IMR-90 (cell line): ENCODE data around the gene LDAH. TPM values are rescaled to one million over a fixed set of nuclear protein-coding genes. Genes with fewer than 3 reads are reported as not detected.

Experiments
- ATAC-seq: fragments of 200-7000 bp; cut with Tn5 transposase; 2 replicates; pipeline ENCODE4 v1.9.1; 2020; ENCODE audit warnings: low read depth, mild to moderate bottlenecking, moderate library complexity
- BruUV-seq: library from RNA; stranded (reverse); fragments of 400-500 nt; replicated peaks from 2 replicates; lab custom pipeline; 2021; lab: Mats Ljungman, UMichigan
- CTCF ChIA-PET: fragments of 300-600 bp; formaldehyde crosslinking; extraction: SDS; loops from one replicate; lab custom pipeline; 2021; ENCODE audit warnings: antibody characterized with exemption; lab: Yijun Ruan, JAX
- POLR2A ChIA-PET: fragments of 300-600 bp; sonication (Branson Sonifier 250); formaldehyde crosslinking; loops from one replicate; lab custom pipeline; 2022; ENCODE audit warnings: antibody characterized with exemption; ENCODE audit not compliant: unreplicated experiment; lab: Charles Lee
- DNase-seq: peaks from one replicate; pipeline ENCODE4 v3.0.0; 2013
- H2AFZ ChIP-seq: replicated peaks from 2 replicates; pipeline ENCODE3; 2013; ENCODE audit warnings: low read length, mild to moderate bottlenecking; ENCODE audit not compliant: poor library complexity
- H2AK5ac ChIP-seq: 2 replicates; pipeline ENCODE4 v1.6.1; 2013; ENCODE audit warnings: low read depth, low read length, inconsistent platforms
- H2AK9ac ChIP-seq: replicated peaks from 2 replicates; pipeline ENCODE3; 2013; ENCODE audit warnings: mild to moderate bottlenecking, low read depth, low read length, moderate library complexity; ENCODE audit not compliant: poor library complexity
- H2BK120ac ChIP-seq: 2 replicates; pipeline ENCODE4 v1.6.1; 2013; ENCODE audit warnings: low read depth, low read length, inconsistent platforms
- H2BK15ac ChIP-seq: 3 replicates; pipeline ENCODE4 v1.6.1; 2013; ENCODE audit warnings: low read depth, low read length, inconsistent platforms
- H2BK20ac ChIP-seq: 2 replicates; pipeline ENCODE4 v1.6.1; 2013; ENCODE audit warnings: low read depth, mild to moderate bottlenecking, inconsistent platforms, low read length, moderate library complexity
- H2BK5ac ChIP-seq: 2 replicates; pipeline ENCODE4 v1.6.1; 2013; ENCODE audit warnings: mild to moderate bottlenecking, low read depth, low read length, inconsistent platforms; ENCODE audit not compliant: poor library complexity, severe bottlenecking
- H3K14ac ChIP-seq: replicated peaks from 2 replicates; pipeline ENCODE4 v1.6.1; 2013; ENCODE audit warnings: low read depth, low read length, inconsistent platforms
- H3K18ac ChIP-seq: 2 replicates; pipeline ENCODE4 v1.6.1; 2013; ENCODE audit warnings: low read depth, low read length, control low read depth
- H3K23ac ChIP-seq: 2 replicates; pipeline ENCODE4 v1.6.1; 2013; ENCODE audit warnings: low read depth, low read length, inconsistent platforms
- H3K27ac ChIP-seq: 2 replicates; pipeline ENCODE4 v1.5.1; 2013; ENCODE audit warnings: mild to moderate bottlenecking, control low read depth, low read length; ENCODE audit not compliant: insufficient read depth
- H3K27me3 ChIP-seq: 2 replicates; pipeline ENCODE4 v1.6.1; 2013; ENCODE audit warnings: low read length; ENCODE audit not compliant: control insufficient read depth, insufficient read depth
- H3K36me3 ChIP-seq: 2 replicates; pipeline ENCODE4 v1.6.1; 2013; ENCODE audit warnings: low read length, mixed read lengths; ENCODE audit not compliant: control insufficient read depth, insufficient read depth
- H3K4ac ChIP-seq: 2 replicates; pipeline ENCODE4 v1.6.1; 2013; ENCODE audit warnings: low read depth, low read length, inconsistent platforms
- H3K4me1 ChIP-seq: 2 replicates; pipeline ENCODE4 v1.6.1; 2013; ENCODE audit warnings: low read length, mixed read lengths; ENCODE audit not compliant: control insufficient read depth, insufficient read depth
- H3K4me2 ChIP-seq: 2 replicates; pipeline ENCODE4 v1.6.1; 2013; ENCODE audit warnings: low read depth, mild to moderate bottlenecking, control low read depth, low read length, moderate library complexity
- H3K4me3 ChIP-seq: 2 replicates; pipeline ENCODE4 v1.5.1; 2013; ENCODE audit warnings: low read depth, mild to moderate bottlenecking, control low read depth, low read length, moderate library complexity; ENCODE audit not compliant: insufficient read depth
- H3K56ac ChIP-seq: 2 replicates; pipeline ENCODE4 v1.6.1; 2013; ENCODE audit warnings: low read length, inconsistent platforms; ENCODE audit not compliant: insufficient read depth; ENCODE audit errors: extremely low read depth
- H3K79me1 ChIP-seq, 2 experiments: 2 replicates each; pipeline ENCODE4 v1.6.1; 2013; ENCODE audit warnings: low read length in 2 of 2, inconsistent platforms in 1 of 2, low read depth in 1 of 2
- H3K9ac ChIP-seq: 2 replicates; pipeline ENCODE4 v1.6.1; 2013; ENCODE audit warnings: low read depth, low read length, control low read depth
- H3K9me1 ChIP-seq: 2 replicates; pipeline ENCODE4 v1.6.1; 2013; ENCODE audit warnings: low read length, inconsistent platforms; ENCODE audit not compliant: insufficient read depth
- H3K9me3 ChIP-seq: 2 replicates; pipeline ENCODE4 v1.6.1; 2013; ENCODE audit warnings: low read length; ENCODE audit not compliant: control insufficient read depth, insufficient read depth
- H4K20me1 ChIP-seq: 2 replicates; pipeline ENCODE4 v1.6.1; 2013; ENCODE audit warnings: low read length, inconsistent platforms; ENCODE audit not compliant: insufficient read depth
- H4K5ac ChIP-seq: 2 replicates; pipeline ENCODE4 v1.6.1; 2013; ENCODE audit warnings: mild to moderate bottlenecking, low read depth, low read length, control low read depth
- H4K8ac ChIP-seq, 2 experiments: 2 replicates each; pipeline ENCODE4 v1.6.1; 2013; ENCODE audit warnings: low read depth in 2 of 2, low read length in 2 of 2, control low read depth in 1 of 2, inconsistent platforms in 1 of 2
- H4K91ac ChIP-seq: 2 replicates; pipeline ENCODE4 v1.6.1; 2013; ENCODE audit warnings: low read depth, low read length, inconsistent platforms; ENCODE audit not compliant: insufficient read depth
- FOS ChIP-seq: fragments of 150-350 bp; IDR thresholded peaks from 2 replicates; pipeline ENCODE4 v1.6.1; 2016; ENCODE audit warnings: low read depth, low read length
- RAD21 ChIP-seq: IDR thresholded peaks from 2 replicates; pipeline ENCODE4 v1.6.1; 2012; ENCODE audit warnings: low read length, improper control_type of control experiment
- RFX5 ChIP-seq: IDR thresholded peaks from 2 replicates; pipeline ENCODE4 v1.8.0; 2012; ENCODE audit warnings: low read depth, mild to moderate bottlenecking, low read length, moderate library complexity
- SMC3 ChIP-seq: fragments of 150-350 bp; IDR thresholded peaks from 2 replicates; pipeline ENCODE4 v1.6.1; 2016; ENCODE audit warnings: low read depth, mild to moderate bottlenecking, antibody characterized with exemption, low read length, moderate library complexity
- WGBS, 2 experiments: methylation state at CpG; one replicate each; pipeline versions ENCODE4 v1.1.5 to v1.1.7; 2013; ENCODE audit warnings: missing lambda C conversion rate in 2 of 2; ENCODE audit not compliant: insufficient read length in 1 of 2; ENCODE audit errors: extremely low coverage in 2 of 2; 5-methylcytosine and 5-hydroxymethylcytosine counted together
- dilution Hi-C: fragments of 300-500 bp; cut with HindIII; formaldehyde crosslinking; loops from one replicate; pipeline ENCODE4 v1.14.3; 2018; ENCODE audit warnings: low sequenced_read_pairs; ENCODE audit not compliant: unreplicated experiment
- in situ Hi-C: fragments of 300-500 bp; cut with MboI; formaldehyde crosslinking; loops from 3 replicates; pipeline ENCODE4 v1.14.3; 2019; ENCODE audit warnings: low sequenced_read_pairs, inconsistent platforms, mixed read lengths
- intact Hi-C: fragments of 100-400 bp; cut with micrococcal nuclease; formaldehyde crosslinking; loops from 2 replicates; pipeline ENCODE4 v1.10.0; 2022
- polyA plus RNA-seq, 3 experiments: library from polyadenylated mRNA; depleted of rRNA; stranded (reverse); fragments of >200 nt; gene quantifications; 2 replicates each; pipeline ENCODE4 v1.2.3, GENCODE V29; 2012; ENCODE audit warnings: low replicate concordance in 1 of 3
- total RNA-seq: library from RNA; depleted of rRNA; stranded (reverse); fragments of >200 nt; gene quantifications from 2 replicates; pipeline ENCODE4 v1.2.3, GENCODE V29; 2012

Gene LDAH
- total and polyA plus RNA-seq, 2 of the 4 experiments (the other 2 are of a cell fraction): 12.1 to 31.7 TPM

GRCh38 chr2:20797096-20797495 lies 25.8 kb downstream of the LDAH start:
- no peak overlapping the region for H3K14ac ChIP-seq
- H2BK120ac ChIP-seq: no peak overlapping the region
- H2BK15ac ChIP-seq: no peak overlapping the region
- no peak overlapping the region for H3K4ac ChIP-seq
- no CpG with 5 or more reads among the region's 3 CpGs for WGBS, 2 experiments
- H2AFZ ChIP-seq: no peak overlapping the region
- ChIA-PET CTCF (no interaction called here), POLR2A (no interaction called here)
- H2AK9ac ChIP-seq: no peak overlapping the region
- no peak overlapping the region for H4K5ac ChIP-seq
- no peak overlapping the region for H3K23ac ChIP-seq
- H4K20me1 ChIP-seq: no peaks in the 10 kb centered on the region
- no peaks in the 10 kb centered on the region for H3K9me1 ChIP-seq
- no peak overlapping the region for H3K56ac ChIP-seq
- no peaks in the 10 kb centered on the region for H3K4me1 ChIP-seq
- no peak overlapping the region for H3K27ac ChIP-seq
- H3K79me1 ChIP-seq: peaks cover 12% of the 10 kb centered on the region in 2 experiments; a peak in 2 of 4 replicates
- no peak overlapping the region for H2BK5ac ChIP-seq
- no peaks in the 10 kb centered on the region for H3K9me3 ChIP-seq
- H3K36me3 ChIP-seq: no peaks in the 10 kb centered on the region
- in situ Hi-C loops: no loop called here
- H3K9ac ChIP-seq: no peak overlapping the region
- no peak overlapping the region for H4K91ac ChIP-seq
- H4K8ac ChIP-seq: no peak overlapping the region
- H3K4me2 ChIP-seq: no peak overlapping the region
- DNase-seq (no peak), ATAC-seq (no peak)
- H2BK20ac ChIP-seq: no peak overlapping the region
- H3K18ac ChIP-seq: no peak overlapping the region
- intact Hi-C loops: no loop called here
- H3K27me3 ChIP-seq: no peaks in the 10 kb centered on the region
- dilution Hi-C loops: no loop called here
- H2AK5ac ChIP-seq: no peak overlapping the region
- TF ChIP-seq FOS (no peak), RAD21 (no peak), SMC3 (no peak), RFX5 (no peak)
- no peak overlapping the region for H3K4me3 ChIP-seq
- BruUV-seq: no TSS peak
